LNCaP clone FGC (cell line): ENCODE results near the gene PGAP3.

ENCODE experiments used
- DNase-seq: peaks from one replicate; pipeline ENCODE4 v3.0.0-alpha.2; 2011; ENCODE audit warnings: low read depth
- H3K4me3 ChIP-seq: 2 replicates; pipeline ENCODE4 v1.5.1; 2011; ENCODE audit warnings: mild to moderate bottlenecking, low read depth, low read length, control low read depth
- CTCF ChIP-seq: IDR thresholded peaks from 2 replicates; pipeline ENCODE4 v1.5.1; 2012; ENCODE audit warnings: mild to moderate bottlenecking; ENCODE audit not compliant: control insufficient read depth, insufficient read depth; ENCODE audit errors: extremely low read depth

PGAP3 gene

DNA sequence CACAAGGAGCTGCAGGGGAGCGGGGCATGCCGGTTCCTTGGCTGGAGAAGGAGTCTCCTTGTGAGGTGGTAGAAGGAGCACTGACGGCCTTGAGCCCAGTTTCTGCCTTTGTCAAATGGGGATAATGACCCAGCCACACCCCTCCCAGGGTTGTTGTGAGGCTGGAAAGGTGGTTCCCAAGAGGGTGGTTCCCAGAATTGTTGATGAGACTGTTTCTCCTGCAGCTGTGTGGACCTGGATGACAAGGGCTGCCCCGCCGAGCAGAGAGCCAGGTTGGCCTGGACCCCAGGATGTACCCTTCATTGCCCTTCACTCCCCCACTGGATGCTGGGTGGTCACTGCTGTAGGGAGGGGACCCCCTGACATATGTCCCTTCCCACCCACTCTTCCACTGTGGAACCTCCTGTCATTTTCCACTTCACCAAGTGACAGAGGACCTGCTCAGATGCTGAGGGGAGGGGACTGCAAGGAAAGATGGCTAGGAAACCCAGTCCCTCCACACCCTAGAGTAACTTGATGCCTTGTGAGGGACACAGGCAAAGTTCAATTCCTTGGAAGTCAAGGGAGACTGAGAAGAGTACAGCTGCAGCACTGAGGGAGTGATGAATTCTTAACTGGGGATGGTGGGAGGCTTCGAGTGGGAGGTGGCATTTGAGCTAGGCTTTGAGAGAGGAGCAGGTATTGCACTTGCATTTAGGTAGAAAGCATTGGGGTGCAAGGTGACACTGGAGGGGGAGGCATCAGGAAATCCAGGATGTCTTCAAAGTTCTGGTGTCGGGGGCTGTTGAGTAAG is 31.9 kb upstream of the PGAP3 start:
- no peak for TF ChIP-seq CTCF
- H3K4me3 ChIP-seq: no peak overlapping the region
- no peak for DNase-seq

DNA sequence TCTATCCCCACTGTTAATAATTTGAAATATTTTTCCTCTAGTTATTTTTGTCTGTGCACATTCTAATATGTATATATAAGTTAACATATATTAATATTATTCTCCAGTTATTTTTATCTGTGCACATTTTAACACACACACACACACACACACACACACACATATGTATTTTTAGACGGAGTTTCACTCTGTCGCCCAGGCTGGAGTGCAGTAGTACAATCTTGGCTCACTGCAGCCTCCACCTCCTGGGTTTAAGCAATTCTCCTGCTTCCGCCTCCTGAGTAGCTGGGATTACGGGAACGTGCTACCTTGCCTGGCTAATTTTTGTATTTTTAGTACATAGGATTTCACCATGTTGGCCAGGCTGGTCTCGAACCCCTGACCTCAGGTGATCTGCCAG is 29.8 kb upstream of the PGAP3 start:
- H3K4me3 ChIP-seq: no peak overlapping the region
- TF ChIP-seq CTCF: no peak

DNA sequence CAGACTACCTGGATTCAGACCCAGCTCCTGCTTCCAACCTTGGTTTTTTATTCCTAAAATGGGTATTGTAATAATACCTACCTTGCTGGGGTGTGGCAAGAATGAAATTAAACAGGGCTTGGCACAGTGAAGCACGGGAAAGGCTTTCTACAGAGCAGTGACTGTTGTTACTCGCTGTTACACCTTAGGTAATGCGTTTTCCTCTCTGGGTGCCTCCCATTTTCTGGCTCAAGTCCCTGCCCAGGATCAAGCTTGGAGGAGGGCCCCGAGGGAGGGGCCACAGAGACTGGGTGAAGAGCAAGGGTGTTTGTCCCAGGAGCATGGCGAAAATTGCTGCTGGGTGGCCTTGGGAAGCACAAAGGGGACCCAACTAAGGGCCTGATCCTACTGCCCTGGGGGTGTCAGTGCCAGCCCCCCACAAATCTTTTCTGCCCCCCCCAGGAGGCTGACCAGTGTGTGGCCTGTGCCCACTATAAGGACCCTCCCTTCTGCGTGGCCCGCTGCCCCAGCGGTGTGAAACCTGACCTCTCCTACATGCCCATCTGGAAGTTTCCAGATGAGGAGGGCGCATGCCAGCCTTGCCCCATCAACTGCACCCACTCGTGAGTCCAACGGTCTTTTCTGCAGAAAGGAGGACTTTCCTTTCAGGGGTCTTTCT is 29.2 kb upstream of the PGAP3 start:
- no peak for TF ChIP-seq CTCF
- H3K4me3 ChIP-seq: no peak overlapping the region
- no peak for DNase-seq

More for the DNA sequence above, 29.8 kb upstream of the PGAP3 start:
- DNase-seq: no peak

GRCh38 chr17:39716073-39716818 is 28.4 kb upstream of the PGAP3 start:
- H3K4me3 ChIP-seq: no peak overlapping the region
- DNase-seq: no peak
- TF ChIP-seq CTCF: no peak

DNA sequence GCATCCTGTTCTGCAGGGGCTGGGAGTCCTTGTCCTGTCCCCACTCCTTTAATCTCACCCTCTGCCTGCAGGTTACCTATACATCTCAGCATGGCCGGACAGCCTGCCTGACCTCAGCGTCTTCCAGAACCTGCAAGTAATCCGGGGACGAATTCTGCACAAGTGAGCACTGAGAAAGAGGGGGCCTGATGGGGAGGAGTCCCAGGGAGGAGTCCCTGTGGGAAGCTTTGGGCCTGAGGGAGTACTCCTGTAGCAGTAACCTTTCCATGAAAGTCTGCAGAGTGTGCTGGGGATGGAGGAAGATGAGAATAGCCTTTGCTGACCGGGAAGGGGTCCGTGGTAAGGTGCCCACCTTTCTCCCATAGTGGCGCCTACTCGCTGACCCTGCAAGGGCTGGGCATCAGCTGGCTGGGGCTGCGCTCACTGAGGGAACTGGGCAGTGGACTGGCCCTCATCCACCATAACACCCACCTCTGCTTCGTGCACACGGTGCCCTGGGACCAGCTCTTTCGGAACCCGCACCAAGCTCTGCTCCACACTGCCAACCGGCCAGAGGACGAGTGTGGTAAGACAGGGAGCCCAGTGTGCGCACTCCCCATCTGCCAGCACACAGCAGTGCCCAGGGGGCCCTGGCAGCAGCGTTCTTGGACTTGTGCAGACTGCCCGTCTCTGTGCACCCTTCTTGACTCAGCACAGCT is 27.7 kb upstream of the PGAP3 start:
- TF ChIP-seq CTCF: no peak

GRCh38 chr17:39714234-39714633 is 26.4 kb upstream of the PGAP3 start:
- no peak for DNase-seq
- no peak overlapping the region for H3K4me3 ChIP-seq
- TF ChIP-seq CTCF: no peak

More for the DNA sequence above, 27.7 kb upstream of the PGAP3 start:
- no peak for DNase-seq
- no peak overlapping the region for H3K4me3 ChIP-seq
